G401.6 (cell line): ENCODE results near the gene AGAP5.

Experiments used
- FAIRE-seq: peaks from 2 replicates; lab custom pipeline; 2012; peaks lifted over from hg19 to GRCh38; lab: Jason Lieb, UNC

AGAP5 gene

GRCh38 chr10:73625884-73626752 lies 71.8 kb downstream of the AGAP5 start:
- FAIRE-seq, result peak; percentile 93

GRCh38 chr10:73625004-73625883 lies 72.7 kb downstream of the AGAP5 start:
- no peak for FAIRE-seq
